Hepatocyte (in vitro differentiated cells): Measurements from ENCODE around the gene VPS4A. TPM values are rescaled to one million over a fixed set of nuclear protein-coding genes. Genes with fewer than 3 reads are reported as not detected.

ENCODE experiments used
- DNase-seq: peaks from one replicate; pipeline ENCODE4 v3.0.0-alpha.2; 2016; ENCODE audit warnings: low spot score
- H2AFZ ChIP-seq: fragments of 200-600 bp; sonication (generic); 2 replicates; pipeline ENCODE4 v1.6.0; 2016; ENCODE audit warnings: antibody characterized with exemption, mild to moderate bottlenecking
- H3K27ac ChIP-seq: fragments of 200-600 bp; sonication (generic); 2 replicates; pipeline ENCODE4 v1.5.1; 2016; ENCODE audit warnings: mild to moderate bottlenecking
- H3K27me3 ChIP-seq: fragments of 200-600 bp; sonication (generic); 2 replicates; pipeline ENCODE4 v1.6.1; 2016
- H3K36me3 ChIP-seq: fragments of 200-600 bp; sonication (generic); replicated peaks from 2 replicates; pipeline ENCODE4 v1.5.1; 2016; ENCODE audit warnings: low read depth; ENCODE audit not compliant: insufficient read depth
- H3K4me1 ChIP-seq: fragments of 200-600 bp; sonication (generic); 2 replicates; pipeline ENCODE4 v1.5.1; 2016; ENCODE audit warnings: mild to moderate bottlenecking, moderate library complexity; ENCODE audit not compliant: insufficient read depth
- H3K4me2 ChIP-seq: fragments of 200-600 bp; sonication (generic); 2 replicates; pipeline ENCODE4 v1.6.0; 2016
- H3K4me3 ChIP-seq: fragments of 200-600 bp; sonication (generic); 2 replicates; pipeline ENCODE4 v1.5.1; 2016; ENCODE audit warnings: mild to moderate bottlenecking
- H3K79me2 ChIP-seq: fragments of 200-600 bp; sonication (generic); 2 replicates; pipeline ENCODE4 v1.6.0; 2017; ENCODE audit warnings: mild to moderate bottlenecking
- H3K9me2 ChIP-seq: fragments of 200-600 bp; sonication (generic); replicated peaks from 2 replicates; pipeline ENCODE4 v1.6.0; 2017; ENCODE audit warnings: mild to moderate bottlenecking; ENCODE audit not compliant: insufficient read depth
- H3K9me3 ChIP-seq: fragments of 200-600 bp; sonication (generic); 2 replicates; pipeline ENCODE4 v1.5.1; 2016; ENCODE audit warnings: low read depth, mild to moderate bottlenecking
- H4K20me1 ChIP-seq: fragments of 200-600 bp; sonication (generic); 2 replicates; pipeline ENCODE4 v1.6.0; 2016; ENCODE audit warnings: mild to moderate bottlenecking; ENCODE audit not compliant: insufficient read depth, poor library complexity, severe bottlenecking
- EZH2 ChIP-seq: fragments of 200-600 bp; sonication (generic); IDR thresholded peaks from 2 replicates; pipeline ENCODE4 v1.6.1; 2016; ENCODE audit warnings: antibody characterized with exemption, mild to moderate bottlenecking, borderline replicate concordance
- EZH2phosphoT487 ChIP-seq: fragments of 200-600 bp; sonication (generic); IDR thresholded peaks from one replicate; pipeline ENCODE4 v1.6.1; 2018; ENCODE audit warnings: antibody characterized with exemption, mild to moderate bottlenecking, low read depth, moderate library complexity; ENCODE audit not compliant: unreplicated experiment, severe bottlenecking
- WGBS: methylation state at CpG from one replicate; pipeline ENCODE4 v1.1.6; 2016; ENCODE audit warnings: low lambda C conversion rate; ENCODE audit errors: missing lambda C conversion rate; 5-methylcytosine and 5-hydroxymethylcytosine counted together
- polyA plus RNA-seq: library from polyadenylated mRNA; unstranded; fragments of >200 nt; fragmentation: Nextera tagmentation; extraction: Ambion mirVana; gene quantifications from 2 replicates; pipeline ENCODE4 v1.2.1, GENCODE V29; 2016
- total RNA-seq: library from RNA; depleted of rRNA; stranded (reverse); fragments of >200 nt; gene quantifications from 2 replicates; pipeline ENCODE4 v1.2.3, GENCODE V29; 2014
- TF ChIP-seq, protein P1 (sequence below): fragments of 200-600 bp; sonication (generic); IDR thresholded peaks from 2 replicates; pipeline ENCODE4 v1.5.1; 2016; ENCODE audit warnings: antibody characterized with exemption, mild to moderate bottlenecking; ENCODE audit not compliant: poor library complexity

VPS4A gene
- total and polyA plus RNA-seq, 2 experiments from 2014 or later: 19.9 to 36.9 TPM

DNA sequence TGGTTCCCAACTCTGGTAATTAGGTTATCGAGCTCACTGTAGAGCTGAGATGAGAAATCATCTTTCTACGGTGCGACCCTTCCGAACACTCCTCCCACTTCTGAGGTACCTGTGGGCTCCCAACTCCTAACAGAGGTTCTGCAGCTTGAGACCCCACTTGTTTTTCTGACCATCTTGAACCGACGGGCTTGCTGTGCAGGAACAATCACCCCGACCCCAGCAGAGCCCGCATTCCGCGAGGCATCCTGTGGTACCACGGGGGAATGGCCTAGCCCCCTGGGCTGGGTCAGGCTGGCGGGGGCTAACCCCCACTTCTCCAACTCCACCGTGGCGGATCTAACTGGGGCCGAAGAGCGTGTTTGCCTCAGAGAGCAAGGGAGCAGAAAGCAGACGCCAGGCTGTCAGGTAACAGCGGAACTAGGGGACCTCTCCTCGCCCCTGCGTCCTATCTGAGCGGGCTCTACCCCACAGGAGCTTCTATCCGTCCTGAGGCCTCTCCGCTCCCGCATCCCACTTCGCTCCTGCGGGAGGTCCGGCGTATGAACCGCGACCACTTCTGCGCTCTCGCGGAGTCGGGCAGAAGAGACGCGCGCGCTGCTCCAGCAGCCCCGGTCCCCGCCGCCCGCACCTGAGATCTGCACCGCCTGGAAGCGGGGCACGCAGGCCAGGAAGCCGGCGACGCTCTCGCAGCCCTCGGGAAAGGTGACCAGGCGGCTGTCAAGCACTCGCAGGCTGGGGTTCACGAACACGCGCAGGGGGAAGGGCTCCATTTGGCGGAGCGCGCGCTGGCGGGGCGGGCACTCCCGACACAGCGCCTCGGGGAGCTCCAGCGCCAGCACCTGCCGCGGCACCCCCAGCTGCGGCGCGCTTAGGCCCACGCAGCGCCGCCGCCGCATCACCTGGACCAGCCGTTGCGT is 18.5 kb downstream of the VPS4A start:
- TF ChIP-seq EZH2 (no peak), EZH2phosphoT487 (no peak)
- TF ChIP-seq, protein P1, sequence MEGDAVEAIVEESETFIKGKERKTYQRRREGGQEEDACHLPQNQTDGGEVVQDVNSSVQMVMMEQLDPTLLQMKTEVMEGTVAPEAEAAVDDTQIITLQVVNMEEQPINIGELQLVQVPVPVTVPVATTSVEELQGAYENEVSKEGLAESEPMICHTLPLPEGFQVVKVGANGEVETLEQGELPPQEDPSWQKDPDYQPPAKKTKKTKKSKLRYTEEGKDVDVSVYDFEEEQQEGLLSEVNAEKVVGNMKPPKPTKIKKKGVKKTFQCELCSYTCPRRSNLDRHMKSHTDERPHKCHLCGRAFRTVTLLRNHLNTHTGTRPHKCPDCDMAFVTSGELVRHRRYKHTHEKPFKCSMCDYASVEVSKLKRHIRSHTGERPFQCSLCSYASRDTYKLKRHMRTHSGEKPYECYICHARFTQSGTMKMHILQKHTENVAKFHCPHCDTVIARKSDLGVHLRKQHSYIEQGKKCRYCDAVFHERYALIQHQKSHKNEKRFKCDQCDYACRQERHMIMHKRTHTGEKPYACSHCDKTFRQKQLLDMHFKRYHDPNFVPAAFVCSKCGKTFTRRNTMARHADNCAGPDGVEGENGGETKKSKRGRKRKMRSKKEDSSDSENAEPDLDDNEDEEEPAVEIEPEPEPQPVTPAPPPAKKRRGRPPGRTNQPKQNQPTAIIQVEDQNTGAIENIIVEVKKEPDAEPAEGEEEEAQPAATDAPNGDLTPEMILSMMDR: no peak
- peak overlapping the region; percentile 84 for H3K4me2 ChIP-seq
- H3K36me3 ChIP-seq: no peaks in the 10 kb centered on the region
- DNase-seq: peak; percentile 60
- H3K4me3 ChIP-seq: peak overlapping the region; percentile 92
- 9% methylated on average over 70 of the region's 77 CpGs for WGBS
- peaks cover 35% of the 10 kb centered on the region for H3K4me1 ChIP-seq
- H3K79me2 ChIP-seq: peaks cover 71% of the 10 kb centered on the region
- no peaks in the 10 kb centered on the region for H3K9me2 ChIP-seq
- no peaks in the 10 kb centered on the region for H3K9me3 ChIP-seq
- peaks cover 5% of the 10 kb centered on the region for H4K20me1 ChIP-seq
- H2AFZ ChIP-seq: peak overlapping the region; percentile 49
- no peaks in the 10 kb centered on the region for H3K27me3 ChIP-seq
- H3K27ac ChIP-seq: peak overlapping the region; percentile 74

DNA sequence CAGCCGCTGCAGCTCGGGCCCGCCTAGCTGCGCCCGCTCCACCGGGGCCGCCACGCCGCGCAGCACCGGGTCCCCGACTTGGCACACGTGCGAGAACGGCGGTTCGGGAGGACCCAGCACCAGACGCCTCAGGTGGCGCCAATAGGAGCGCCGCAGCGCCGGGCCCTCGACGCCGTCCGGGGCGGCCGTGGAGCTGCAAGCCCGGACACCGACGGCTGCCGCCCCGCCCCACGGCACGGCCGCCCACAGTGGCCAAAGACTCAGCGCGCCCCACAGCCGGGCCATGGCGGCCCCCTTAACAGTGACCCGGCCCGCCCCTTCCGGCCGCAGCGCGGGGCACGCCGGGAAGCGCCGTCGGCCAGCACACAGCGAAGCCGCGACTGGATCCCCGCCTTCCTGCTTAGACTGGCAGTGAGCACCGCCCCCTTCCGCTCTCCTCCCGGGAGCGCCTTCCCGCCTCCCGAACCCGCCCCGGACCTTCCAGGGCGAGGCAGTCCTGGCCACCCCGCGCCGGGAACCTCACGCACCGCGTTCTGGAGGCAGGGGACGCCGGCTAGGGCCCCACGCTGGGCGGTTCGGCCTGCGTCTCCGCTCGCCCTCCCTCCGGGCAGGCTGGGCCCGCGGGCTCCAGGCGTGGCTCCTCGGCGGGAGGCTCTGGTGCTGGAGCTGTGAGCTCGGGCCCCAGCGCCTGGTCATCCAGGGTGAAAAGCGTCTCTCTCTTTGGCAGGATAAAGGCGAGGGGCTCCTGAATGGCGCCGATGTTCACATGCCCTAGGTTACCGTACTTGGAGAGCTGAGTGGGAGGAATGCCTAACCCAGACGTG is 19.3 kb downstream of the VPS4A start, which contains the start of gene PDF:
Gene PDF, minus strand, starts transcription at position 303 of the 824 bp plus-strand sequence. Its CDS starts 18 bp downstream, at position 285.
- H3K36me3 ChIP-seq: no peaks in the 10 kb centered on the region

DNA sequence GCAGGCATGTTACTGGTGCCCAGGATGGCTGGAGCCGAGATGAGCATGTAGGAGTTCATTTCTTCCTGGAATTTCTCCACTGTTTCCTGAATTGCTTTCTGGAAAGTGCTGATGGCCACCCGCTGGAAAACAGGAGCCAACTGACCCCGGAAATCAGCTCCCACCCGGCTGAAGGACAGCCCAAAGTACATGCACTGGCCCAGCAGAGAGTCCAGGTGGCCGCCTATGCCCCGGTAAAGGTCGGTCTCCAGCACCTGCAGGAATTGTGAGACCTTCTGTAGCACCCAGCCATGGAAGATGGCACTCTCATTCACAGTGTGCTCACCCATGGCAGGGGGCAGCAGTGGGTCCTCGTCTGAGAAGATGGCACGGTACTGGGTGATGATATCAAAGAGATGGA is 23.5 kb downstream of the VPS4A start:
- no peaks in the 10 kb centered on the region for H3K9me3 ChIP-seq
- H3K9me2 ChIP-seq: no peaks in the 10 kb centered on the region
- peaks cover 60% of the 10 kb centered on the region for H3K79me2 ChIP-seq
- TF ChIP-seq EZH2: no peak
- TF ChIP-seq EZH2phosphoT487: no peak
- TF ChIP-seq, protein P1: no peak
- H2AFZ ChIP-seq: no peak overlapping the region
- no peaks in the 10 kb centered on the region for H3K36me3 ChIP-seq
- H3K4me1 ChIP-seq: peaks cover 10% of the 10 kb centered on the region
- H3K27ac ChIP-seq: no peak overlapping the region
- H3K27me3 ChIP-seq: no peaks in the 10 kb centered on the region
- no peaks in the 10 kb centered on the region for H4K20me1 ChIP-seq
- H3K4me3 ChIP-seq: no peak overlapping the region
- no peak overlapping the region for H3K4me2 ChIP-seq
- DNase-seq: no peak
- 94% methylated on average over 9 of the region's 9 CpGs for WGBS

More for the DNA sequence above, 19.3 kb downstream of the VPS4A start, which contains the start of gene PDF:
- Histone ChIP-seq H3K27ac (peak within 1 kb of the TSS; percentile 92), H3K4me3 (peak within 1 kb of the TSS; percentile 92), H3K4me1 (peaks cover 35% of the 10 kb centered on the region), H3K4me2 (peak within 1 kb of the TSS; percentile 84), H4K20me1 (peaks cover 5% of the 10 kb centered on the region), H3K9me3 (no peaks in the 10 kb centered on the region), H2AFZ (peak within 1 kb of the TSS; percentile 66), H3K27me3 (no peaks in the 10 kb centered on the region), H3K9me2 (no peaks in the 10 kb centered on the region), H3K79me2 (peaks cover 62% of the 10 kb centered on the region)
- WGBS: 3% methylated on average over 69 of the region's 93 CpGs
- TF ChIP-seq EZH2: no peak
- no peak for TF ChIP-seq EZH2phosphoT487
- TF ChIP-seq, protein P1: no peak
- peak; percentile 98 for DNase-seq
